ENCODE data around the gene MYO7B. TPM values are rescaled to one million over a fixed set of nuclear protein-coding genes. Genes with fewer than 3 reads are reported as not detected.

Gene MYO7B
- total RNA-seq, 4 donors from 2014 or later = 0.30 to 0.78 TPM; not detected in 2

- no peak overlapping the region for H3K4me3 ChIP-seq
- H3K36me3 ChIP-seq = no peaks in the 10 kb centered on the region
- no peak overlapping the region for H3K27ac ChIP-seq
- peaks cover 0 to 37% (median 0%) of the 10 kb centered on the region in 4 donors for H3K9me3 ChIP-seq
- WGBS, 2 donors = 81 to 87% methylated on average over 23 to 25 of the region's 25 CpGs
- no peaks in the 10 kb centered on the region for H3K4me1 ChIP-seq
- TF ChIP-seq EP300 (IDR thresholded peaks at IDR 0.05) (no peak), POLR2A (IDR thresholded peaks at IDR 0.05) (no peak)
- TF ChIP-seq, protein P1, sequence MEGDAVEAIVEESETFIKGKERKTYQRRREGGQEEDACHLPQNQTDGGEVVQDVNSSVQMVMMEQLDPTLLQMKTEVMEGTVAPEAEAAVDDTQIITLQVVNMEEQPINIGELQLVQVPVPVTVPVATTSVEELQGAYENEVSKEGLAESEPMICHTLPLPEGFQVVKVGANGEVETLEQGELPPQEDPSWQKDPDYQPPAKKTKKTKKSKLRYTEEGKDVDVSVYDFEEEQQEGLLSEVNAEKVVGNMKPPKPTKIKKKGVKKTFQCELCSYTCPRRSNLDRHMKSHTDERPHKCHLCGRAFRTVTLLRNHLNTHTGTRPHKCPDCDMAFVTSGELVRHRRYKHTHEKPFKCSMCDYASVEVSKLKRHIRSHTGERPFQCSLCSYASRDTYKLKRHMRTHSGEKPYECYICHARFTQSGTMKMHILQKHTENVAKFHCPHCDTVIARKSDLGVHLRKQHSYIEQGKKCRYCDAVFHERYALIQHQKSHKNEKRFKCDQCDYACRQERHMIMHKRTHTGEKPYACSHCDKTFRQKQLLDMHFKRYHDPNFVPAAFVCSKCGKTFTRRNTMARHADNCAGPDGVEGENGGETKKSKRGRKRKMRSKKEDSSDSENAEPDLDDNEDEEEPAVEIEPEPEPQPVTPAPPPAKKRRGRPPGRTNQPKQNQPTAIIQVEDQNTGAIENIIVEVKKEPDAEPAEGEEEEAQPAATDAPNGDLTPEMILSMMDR (IDR thresholded peaks at IDR 0.05) = no peak
- no peak for DNase-seq (ENCODE audit: low spot score in 2 of 2)
- H3K27me3 ChIP-seq = no peaks in the 10 kb centered on the region
These were observed 72.9 kb downstream of the MYO7B start for GRCh38 chr2:127608061-127609030.

DNA sequence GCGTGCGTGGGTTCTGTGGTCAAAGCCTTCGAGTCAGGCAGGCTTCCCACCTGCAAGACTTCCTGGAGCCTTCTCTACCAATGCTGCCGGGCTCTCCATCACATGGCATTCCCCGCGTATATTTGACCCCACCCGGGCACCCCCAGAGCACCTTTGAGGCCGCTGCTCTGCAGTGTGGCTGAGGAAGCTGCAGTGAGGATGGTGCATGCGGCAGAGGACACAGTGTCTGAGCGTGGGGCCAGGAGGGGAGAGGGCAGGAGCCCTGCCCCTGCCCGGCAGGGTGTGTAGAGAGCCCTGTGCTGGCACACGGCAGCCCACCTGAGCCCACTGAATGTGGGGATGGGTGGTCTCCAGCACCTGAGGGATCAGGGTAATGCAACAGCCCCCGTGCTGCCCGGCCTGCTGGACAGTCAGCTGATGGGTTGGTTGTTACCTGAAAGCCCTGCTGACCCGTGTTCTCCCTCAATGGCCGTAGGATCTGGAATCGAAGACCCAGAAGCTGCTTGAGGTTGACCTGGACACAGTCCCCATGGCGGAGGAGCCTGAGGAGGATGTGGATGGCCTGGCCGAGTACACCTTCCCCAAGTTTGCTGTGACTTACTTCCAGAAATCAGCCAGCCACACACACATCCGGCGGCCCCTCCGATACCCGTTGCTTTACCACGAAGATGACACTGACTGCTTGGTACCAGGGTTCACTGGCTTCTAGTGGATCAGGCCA is 73.7 kb downstream of the MYO7B start:
- Histone ChIP-seq H3K4me1 (no peaks in the 10 kb centered on the region), H3K27me3 (no peaks in the 10 kb centered on the region), H3K9me3 (peaks cover 0 to 39% (median 0%) of the 10 kb centered on the region in 4 donors), H3K4me3 (no peak overlapping the region), H3K27ac (no peak overlapping the region), H3K36me3 (no peaks in the 10 kb centered on the region)
- TF ChIP-seq EP300 (IDR thresholded peaks at IDR 0.05) = no peak
- no peak for DNase-seq (ENCODE audit: low spot score in 2 of 2)
- 89 to 90% methylated on average over 24 of the region's 24 CpGs for WGBS, 2 donors

DNA sequence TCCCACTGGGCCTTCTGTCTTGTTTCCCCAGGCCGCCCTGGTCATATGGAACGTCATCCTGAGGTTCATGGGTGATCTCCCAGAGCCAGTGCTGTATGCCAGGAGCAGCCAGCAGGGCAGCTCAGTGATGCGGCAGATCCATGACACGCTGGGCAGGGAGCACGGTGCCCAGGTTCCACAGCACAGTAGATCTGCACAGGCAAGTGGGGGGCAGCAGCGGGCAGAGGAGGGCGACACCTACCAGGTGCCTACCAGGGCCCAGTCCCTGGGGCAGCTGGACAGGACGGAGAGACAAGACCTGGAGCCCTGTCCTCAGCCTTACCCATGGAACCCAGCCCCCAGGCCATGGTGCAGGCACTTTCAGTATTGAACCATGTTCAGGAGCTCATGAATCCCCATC is 74.3 kb downstream of the MYO7B start:
- DNase-seq (ENCODE audit: low spot score in 2 of 2) = no peak
- H3K27ac ChIP-seq = no peak overlapping the region
- TF ChIP-seq, protein P1 (IDR thresholded peaks at IDR 0.05) = no peak
- no peak for TF ChIP-seq POLR2A (IDR thresholded peaks at IDR 0.05)
- TF ChIP-seq EP300 (IDR thresholded peaks at IDR 0.05) = no peak
- no peaks in the 10 kb centered on the region for H3K27me3 ChIP-seq
- no peaks in the 10 kb centered on the region for H3K4me1 ChIP-seq
- H3K4me3 ChIP-seq = no peak overlapping the region
- H3K36me3 ChIP-seq = no peaks in the 10 kb centered on the region
- 91 to 94% methylated on average over 2 to 7 of the region's 8 CpGs for WGBS, 2 donors
- peaks cover 0 to 41% (median 0%) of the 10 kb centered on the region in 4 donors for H3K9me3 ChIP-seq

GRCh38 chr2:127610561-127610960 is 75.1 kb downstream of the MYO7B start:
- Histone ChIP-seq H3K27me3 (no peaks in the 10 kb centered on the region), H3K9me3 (peaks cover 0 to 41% (median 0%) of the 10 kb centered on the region in 4 donors), H3K4me1 (no peaks in the 10 kb centered on the region), H3K27ac (no peak overlapping the region), H3K36me3 (no peaks in the 10 kb centered on the region), H3K4me3 (no peak overlapping the region)
- TF ChIP-seq, protein P1 (IDR thresholded peaks at IDR 0.05) = no peak
- TF ChIP-seq EP300 (IDR thresholded peaks at IDR 0.05) (no peak), POLR2A (IDR thresholded peaks at IDR 0.05) (no peak)
- no peak for DNase-seq (ENCODE audit: low spot score in 2 of 2)
- WGBS, 2 donors = 80 to 100% methylated on average over 1 of the region's 1 CpG

GRCh38 chr2:127611076-127611925 is 75.8 kb downstream of the MYO7B start:
- Histone ChIP-seq H3K36me3 (no peaks in the 10 kb centered on the region), H3K27me3 (no peaks in the 10 kb centered on the region), H3K27ac (no peak overlapping the region), H3K9me3 (peaks cover 0 to 41% (median 0%) of the 10 kb centered on the region in 4 donors), H3K4me3 (no peak overlapping the region), H3K4me1 (no peaks in the 10 kb centered on the region)
- TF ChIP-seq, protein P1 (IDR thresholded peaks at IDR 0.05) = no peak
- TF ChIP-seq EP300 (IDR thresholded peaks at IDR 0.05) (no peak), POLR2A (IDR thresholded peaks at IDR 0.05) (no peak)
- no peak for DNase-seq (ENCODE audit: low spot score in 2 of 2)
- 90 to 93% methylated on average over 11 of the region's 11 CpGs for WGBS, 2 donors

Measured in tibial nerve (tissue), 4 donors.